HG03025 (cell line): ENCODE measurements around the gene SEPHS1.
"Not testable (repeated sequence)": the region's sequence is repeated elsewhere in the genome, so short reads cannot be mapped to it uniquely, and the experiment has no call there.

ENCODE experiments used
- ATAC-seq: cut with Tn5 transposase; IDR thresholded peaks from one replicate; pipeline ENCODE4 v1.9.1; 2021; ENCODE audit warnings: mild to moderate bottlenecking, moderate library complexity; ENCODE audit not compliant: unreplicated experiment, low FRiP score

Gene SEPHS1

DNA sequence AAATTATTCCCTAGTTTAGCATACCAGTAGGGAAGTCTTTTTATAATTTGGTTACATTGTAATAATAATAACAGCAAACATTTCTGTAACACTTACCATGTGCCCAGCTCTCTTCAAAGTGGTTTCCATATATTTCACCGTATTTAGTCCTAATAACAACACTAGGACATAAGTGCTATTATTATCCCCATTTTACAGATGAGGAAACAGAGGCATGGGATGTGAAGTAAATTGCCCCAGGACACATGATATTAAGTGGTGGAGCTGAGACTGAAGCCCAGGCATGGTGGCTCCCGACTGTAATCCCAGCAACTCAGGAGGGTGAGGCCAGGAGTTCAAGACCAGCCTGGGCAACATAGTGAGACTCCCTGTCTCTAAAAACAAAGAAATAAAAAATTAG lies 53.3 kb downstream of the SEPHS1 start:
- no peak for ATAC-seq

GRCh38 chr10:13291821-13292773 lies 56.0 kb downstream of the SEPHS1 start:
- no peak for ATAC-seq

- no peak for ATAC-seq
Observed at GRCh38 chr10:13291061-13291460, 57.0 kb downstream of the SEPHS1 start.

DNA sequence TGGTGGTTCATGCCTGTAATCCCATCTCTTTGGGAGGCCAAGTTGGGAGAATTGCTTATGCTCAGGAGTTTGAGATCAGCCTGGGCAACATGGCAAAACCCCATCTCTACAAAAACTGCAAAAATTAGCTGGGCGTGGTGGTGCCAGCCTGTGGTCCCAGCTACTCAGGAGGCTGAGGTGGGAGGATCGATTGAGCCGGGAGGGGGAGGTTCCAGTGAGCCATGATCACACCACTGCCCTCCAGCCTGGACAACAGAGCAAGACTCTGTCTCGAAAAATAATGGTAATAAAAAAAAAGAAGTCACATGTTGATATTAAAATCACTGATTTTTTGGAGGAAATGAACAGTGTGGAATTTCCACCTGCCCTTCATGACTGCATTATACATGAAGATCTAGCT lies 64.0 kb downstream of the SEPHS1 start:
- ATAC-seq = no peak

GRCh38 chr10:13282348-13282747 lies 65.7 kb downstream of the SEPHS1 start:
- not testable (repeated sequence) for ATAC-seq

- no peak for ATAC-seq
Observed at GRCh38 chr10:13276749-13277365, 71.2 kb downstream of the SEPHS1 start.

DNA sequence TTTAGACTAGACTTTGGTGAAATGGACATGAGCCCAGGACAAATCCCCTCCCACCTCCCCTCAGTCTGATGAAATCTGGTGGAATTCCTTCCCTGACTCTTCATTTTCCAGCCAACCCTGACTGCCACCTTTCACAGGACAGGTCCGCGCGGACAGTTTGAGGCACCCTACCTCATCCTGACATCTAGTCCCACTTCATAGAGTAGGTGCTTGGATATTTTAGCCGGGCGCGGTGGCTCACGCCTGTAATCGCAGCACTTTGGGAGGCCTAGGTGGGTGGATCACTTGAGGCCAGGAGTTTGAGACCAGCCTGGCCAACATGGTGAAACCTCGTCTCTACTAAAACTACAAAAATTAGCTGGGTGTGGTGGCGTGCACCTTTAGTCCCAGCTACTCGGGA lies 71.9 kb downstream of the SEPHS1 start:
- ATAC-seq = not testable (repeated sequence)

DNA sequence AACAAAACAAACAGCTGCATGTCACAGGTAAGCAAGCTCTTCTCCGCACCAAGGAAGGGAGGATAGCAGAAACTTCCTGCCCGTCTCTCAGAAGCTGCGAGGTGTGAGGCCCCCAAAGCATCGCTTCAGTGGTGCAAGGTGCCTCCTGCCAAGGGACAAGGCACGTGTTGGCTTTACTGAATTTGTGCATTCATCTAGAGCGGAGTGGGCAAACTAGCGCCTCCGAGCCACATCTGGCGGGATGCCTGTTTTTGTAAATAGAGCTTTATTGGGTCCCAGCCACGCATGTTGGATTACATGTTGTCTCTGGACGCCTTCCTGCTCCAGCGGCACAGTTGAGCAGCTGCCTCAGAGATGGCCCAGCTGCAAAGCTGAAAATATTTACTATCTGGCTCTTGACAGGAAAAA lies 75.9 kb downstream of the SEPHS1 start:
- peak; percentile 49 for ATAC-seq

DNA sequence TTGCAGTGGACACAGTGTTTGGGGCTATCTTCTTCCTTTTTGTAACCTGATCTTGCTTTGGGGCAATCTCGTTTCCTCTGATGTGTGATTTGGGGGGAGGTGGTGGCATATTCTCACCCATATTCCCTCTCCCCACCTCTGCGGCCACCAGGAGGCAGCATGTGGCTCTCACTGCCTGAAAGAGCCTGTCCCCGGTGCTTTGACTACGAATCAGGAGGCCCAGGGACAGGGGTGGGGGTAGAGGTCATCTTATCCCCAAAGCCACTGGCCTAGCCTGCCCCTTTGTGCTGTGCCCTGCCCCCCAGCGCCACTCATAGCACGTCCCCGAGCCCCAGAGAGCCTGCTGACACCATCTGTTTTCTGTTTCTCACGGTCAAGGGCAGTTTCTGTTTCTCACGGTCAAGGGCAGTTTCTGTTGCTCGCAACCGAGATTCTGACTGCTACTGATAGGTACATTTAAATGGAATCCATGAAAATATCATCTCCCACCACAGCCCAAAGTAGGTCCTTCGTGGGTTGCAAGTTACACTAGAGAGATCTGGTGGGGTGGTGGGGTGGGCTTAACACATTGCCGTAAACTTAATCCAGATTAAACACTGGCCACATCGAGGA lies 76.4 kb downstream of the SEPHS1 start:
- peak; percentile 63 for ATAC-seq

GRCh38 chr10:13270877-13271551 lies 77.1 kb downstream of the SEPHS1 start:
- no peak for ATAC-seq

DNA sequence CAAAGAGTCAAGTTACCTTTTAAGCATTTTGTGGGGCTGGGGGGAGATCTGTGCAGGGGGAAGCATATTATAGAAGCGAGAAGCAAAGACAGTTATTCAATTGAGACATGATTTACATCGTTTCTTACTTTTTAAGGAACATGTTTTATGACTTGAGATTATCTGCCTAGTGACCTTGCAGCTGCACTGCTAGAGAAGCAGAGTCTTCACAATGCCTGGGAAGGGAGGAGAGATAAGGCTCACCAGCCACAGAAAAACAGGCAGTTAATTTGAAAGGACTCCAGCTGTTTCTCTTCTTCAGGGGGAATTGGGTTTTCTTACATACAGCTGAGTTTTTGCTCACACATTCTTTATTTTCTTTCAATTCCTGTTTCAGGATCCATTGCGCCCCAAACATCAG lies 79.3 kb downstream of the SEPHS1 start:
- no peak for ATAC-seq

- ATAC-seq = no peak
Observed at GRCh38 chr10:13268310-13268709, 79.8 kb downstream of the SEPHS1 start.
